Measurements from ENCODE around the gene FUT2.
A peak's percentile ranks its signal among the peaks of the same experiment; 100 is the strongest.
"Not testable (repeated sequence)": the region's sequence is repeated elsewhere in the genome, so short reads cannot be mapped to it uniquely, and the experiment has no call there.

FUT2 gene

GRCh38 chr19:48695743-48696352 lies at the start of gene FUT2:
Gene FUT2, plus strand, starts transcription at chr19:48695971. Its CDS starts 6,986 bp downstream, at chr19:48702957.
- no peak for DNase-seq

- DNase-seq = peak; percentile 95 to 96
Measured at GRCh38 chr19:48646001-48646721, 49.6 kb upstream of the FUT2 start, which contains the start of gene CA11. Gene CA11, minus strand, starts transcription at chr19:48646187. Its CDS starts 555 bp downstream, at chr19:48645632.

- DNase-seq = no peak
Measured at GRCh38 chr19:48646722-48647216, 49.0 kb upstream of the FUT2 start.

GRCh38 chr19:48648134-48648533 lies 47.6 kb upstream of the FUT2 start:
- peak; percentile 15 to 56 for DNase-seq

GRCh38 chr19:48650974-48651682 lies 44.6 kb upstream of the FUT2 start:
- no peak for DNase-seq

- no peak for DNase-seq
Measured at GRCh38 chr19:48651683-48652048, 44.1 kb upstream of the FUT2 start.

- DNase-seq = peak; percentile 99 to 100
Measured at GRCh38 chr19:48654299-48655059, 41.3 kb upstream of the FUT2 start.

- DNase-seq = no peak
Measured at GRCh38 chr19:48656840-48657474, 38.8 kb upstream of the FUT2 start.

GRCh38 chr19:48657828-48658227 lies 37.9 kb upstream of the FUT2 start:
- DNase-seq = not testable (repeated sequence)

- no peak for DNase-seq
Measured at GRCh38 chr19:48658483-48658882, 37.3 kb upstream of the FUT2 start.

- DNase-seq = no peak
Measured at GRCh38 chr19:48659768-48660167, 36.0 kb upstream of the FUT2 start.

- peak; percentile 39 to 61 for DNase-seq
Measured at GRCh38 chr19:48660852-48661710, 34.7 kb upstream of the FUT2 start.

GRCh38 chr19:48661711-48662090 lies 34.1 kb upstream of the FUT2 start:
- no peak for DNase-seq

- DNase-seq = no peak
Measured at GRCh38 chr19:48663667-48664066, 32.1 kb upstream of the FUT2 start.

- no peak for DNase-seq
Measured at GRCh38 chr19:48664476-48664875, 31.3 kb upstream of the FUT2 start.

GRCh38 chr19:48665786-48666185 lies 30.0 kb upstream of the FUT2 start:
- no peak for DNase-seq

- no peak for DNase-seq
Measured at GRCh38 chr19:48668332-48668731, 27.4 kb upstream of the FUT2 start.

GRCh38 chr19:48668761-48669160 lies 27.0 kb upstream of the FUT2 start:
- DNase-seq = no peak

GRCh38 chr19:48669903-48670668 lies 25.7 kb upstream of the FUT2 start:
- no peak for DNase-seq

GRCh38 chr19:48670699-48671445 lies 24.9 kb upstream of the FUT2 start:
- peak in 1 of 2 experiments; percentile 31 for DNase-seq
